HG03196 (cell line): ENCODE measurements around the gene TIMM9.
A peak's percentile ranks its signal among the peaks of the same experiment; 100 is the strongest.
"Not testable (repeated sequence)": the region's sequence is repeated elsewhere in the genome, so short reads cannot be mapped to it uniquely, and the experiment has no call there.

ENCODE experiments used
- ATAC-seq: cut with Tn5 transposase; IDR thresholded peaks from one replicate; pipeline ENCODE4 v1.9.1; 2021; ENCODE audit not compliant: unreplicated experiment

The TIMM9 gene

GRCh38 chr14:58398895-58399294, 28.4 kb downstream of the TIMM9 start:
- no peak for ATAC-seq

- no peak for ATAC-seq
Measured at GRCh38 chr14:58398495-58398894, 28.8 kb downstream of the TIMM9 start.

DNA sequence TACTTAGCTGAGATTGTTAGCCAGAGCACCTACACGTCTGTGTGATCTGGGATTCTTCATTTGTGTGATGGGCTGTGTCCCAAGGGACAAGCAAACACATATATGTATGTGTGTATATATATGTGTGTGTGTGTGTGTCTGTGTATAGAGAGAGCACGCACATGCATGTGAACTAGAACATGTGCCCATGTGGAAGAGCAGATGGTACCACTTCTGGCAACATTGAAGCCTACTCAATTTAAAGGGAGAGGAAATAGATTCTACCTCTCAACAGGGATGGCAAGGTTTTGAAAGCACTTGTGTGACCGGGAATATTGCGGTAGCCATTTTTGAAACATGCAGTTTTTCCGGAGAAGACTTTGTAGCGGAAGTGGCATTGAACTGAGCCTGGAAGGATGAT, 30.2 kb downstream of the TIMM9 start:
- no peak for ATAC-seq

DNA sequence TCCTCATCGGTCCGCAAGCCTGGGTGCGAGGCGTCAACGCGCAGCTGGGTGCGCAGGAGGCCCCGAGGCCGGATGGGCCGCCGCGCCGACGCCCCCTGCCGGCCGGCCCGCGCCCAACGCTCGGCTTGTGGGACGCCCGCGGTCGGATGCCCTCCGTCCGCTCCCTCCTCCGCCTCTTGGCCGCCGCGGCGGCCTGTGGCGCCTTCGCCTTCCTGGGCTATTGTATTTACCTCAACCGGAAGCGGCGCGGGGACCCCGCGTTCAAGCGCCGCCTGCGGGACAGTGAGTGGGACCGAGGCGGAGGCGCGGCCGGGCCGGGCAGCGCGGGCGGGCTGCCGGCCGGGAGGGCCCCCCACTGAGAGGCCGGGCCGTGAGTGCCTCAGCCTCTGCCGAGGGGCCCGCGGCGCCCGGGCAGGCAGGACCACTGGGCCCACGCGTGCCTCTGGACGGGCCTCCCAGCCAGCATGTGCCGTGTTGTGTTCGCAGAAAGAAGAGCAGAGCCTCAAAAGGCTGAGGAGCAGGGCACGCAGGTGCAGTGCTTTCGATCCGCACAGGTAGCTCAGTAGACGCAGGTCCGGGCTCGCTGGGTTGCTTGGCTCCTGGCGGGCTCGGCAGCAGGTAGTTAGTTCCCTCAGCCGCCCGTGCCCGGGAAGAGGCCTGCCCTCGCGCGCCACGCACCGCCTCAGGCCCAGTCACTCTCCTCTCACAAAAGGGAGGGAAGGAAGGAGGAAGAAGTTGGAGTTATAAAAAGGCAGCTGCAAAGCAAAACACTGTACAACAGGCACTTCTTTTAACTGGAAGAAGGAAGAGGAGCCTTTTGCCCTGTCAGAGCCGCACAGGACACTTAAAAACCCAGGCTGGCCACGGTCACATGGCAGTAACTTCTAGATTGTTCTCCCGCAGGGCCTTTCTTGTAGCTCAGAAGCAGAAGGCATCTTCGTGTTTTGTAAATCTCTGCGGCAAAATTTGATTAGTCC, 31.2 kb downstream of the TIMM9 start, which contains the start of gene TOMM20L:
Gene TOMM20L, plus strand, starts transcription at position 119 of the 977 bp plus-strand sequence. Its CDS starts 28 bp downstream, at position 147.
- peak; percentile 89 for ATAC-seq

GRCh38 chr14:58395562-58395811, 31.8 kb downstream of the TIMM9 start:
- no peak for ATAC-seq

GRCh38 chr14:58390830-58391229, 36.5 kb downstream of the TIMM9 start:
- ATAC-seq: no peak

DNA sequence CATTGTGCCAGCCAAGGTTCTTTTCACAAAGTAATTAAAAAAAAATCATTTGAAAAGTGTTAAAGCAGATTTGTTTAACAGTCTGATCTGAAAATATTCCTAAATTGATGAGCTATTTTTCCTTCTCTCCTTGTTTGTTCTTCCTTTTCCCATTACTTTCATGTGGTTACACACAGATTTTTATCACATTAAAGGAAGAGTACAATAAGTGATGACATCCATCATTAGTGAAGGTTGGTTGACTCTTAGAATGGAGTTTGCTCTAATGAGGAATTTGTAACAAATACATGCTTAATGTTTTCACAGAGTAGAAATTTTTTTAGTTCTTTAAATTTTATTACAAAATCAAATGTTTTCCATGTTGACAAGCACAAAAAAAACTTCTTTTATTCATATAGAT, 50.5 kb downstream of the TIMM9 start:
- ATAC-seq: no peak

DNA sequence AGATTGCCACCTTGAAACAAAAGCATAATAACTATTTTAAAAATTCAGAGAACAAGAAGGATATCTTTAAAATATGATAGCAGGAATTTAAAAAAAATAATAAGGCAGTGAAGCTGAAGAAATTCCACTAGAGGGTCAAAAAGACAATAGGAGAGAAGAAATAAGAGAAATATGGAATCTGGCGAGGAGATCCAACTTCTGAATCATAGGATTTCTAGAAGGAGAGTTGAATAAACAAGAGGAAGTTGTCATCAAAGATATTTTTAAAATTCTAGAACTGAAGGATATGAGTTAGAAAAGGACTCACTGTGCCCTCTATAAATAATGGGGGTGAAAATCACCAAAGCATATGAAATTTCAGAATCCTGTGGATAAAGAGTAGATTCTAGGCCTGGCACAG, 58.4 kb downstream of the TIMM9 start:
- ATAC-seq: no peak

DNA sequence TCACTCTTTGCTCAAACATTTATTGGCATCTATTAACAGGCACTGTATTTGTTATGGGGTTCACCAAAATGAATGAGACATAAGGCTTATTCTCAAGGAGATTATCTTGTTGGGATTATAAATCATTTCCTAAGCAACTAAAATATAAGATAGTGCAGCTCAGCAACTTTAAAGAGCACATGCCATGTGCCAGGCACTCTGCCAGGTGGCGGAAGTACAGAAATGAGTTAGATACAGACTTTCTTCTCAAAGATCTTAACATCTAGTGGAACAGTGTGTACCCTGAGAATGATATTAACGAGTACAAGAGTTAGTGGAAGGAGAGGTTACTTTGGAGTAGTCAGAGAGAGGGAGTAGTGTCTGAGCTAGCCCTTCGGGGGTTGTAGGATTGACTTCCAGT, 60.0 kb downstream of the TIMM9 start:
- no peak for ATAC-seq

DNA sequence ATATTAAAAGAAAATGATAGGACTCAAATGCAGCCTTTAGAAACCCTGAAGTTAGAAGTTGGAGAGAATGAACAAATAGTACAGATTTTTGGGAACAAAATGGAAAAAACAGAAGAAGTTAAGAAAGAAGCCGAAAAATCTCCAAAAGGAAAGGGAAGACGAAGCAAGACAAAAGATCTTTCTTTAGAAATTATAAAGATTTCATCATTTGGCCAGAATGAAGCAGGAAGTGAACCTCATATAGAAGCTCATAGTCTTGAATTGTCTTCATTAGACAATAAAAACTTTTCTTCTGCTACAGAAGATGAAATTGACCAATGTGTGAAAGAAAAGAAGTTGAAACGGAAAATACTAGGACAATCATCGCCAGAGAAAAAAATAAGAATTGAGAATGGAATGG, 63.0 kb downstream of the TIMM9 start:
- no peak for ATAC-seq

DNA sequence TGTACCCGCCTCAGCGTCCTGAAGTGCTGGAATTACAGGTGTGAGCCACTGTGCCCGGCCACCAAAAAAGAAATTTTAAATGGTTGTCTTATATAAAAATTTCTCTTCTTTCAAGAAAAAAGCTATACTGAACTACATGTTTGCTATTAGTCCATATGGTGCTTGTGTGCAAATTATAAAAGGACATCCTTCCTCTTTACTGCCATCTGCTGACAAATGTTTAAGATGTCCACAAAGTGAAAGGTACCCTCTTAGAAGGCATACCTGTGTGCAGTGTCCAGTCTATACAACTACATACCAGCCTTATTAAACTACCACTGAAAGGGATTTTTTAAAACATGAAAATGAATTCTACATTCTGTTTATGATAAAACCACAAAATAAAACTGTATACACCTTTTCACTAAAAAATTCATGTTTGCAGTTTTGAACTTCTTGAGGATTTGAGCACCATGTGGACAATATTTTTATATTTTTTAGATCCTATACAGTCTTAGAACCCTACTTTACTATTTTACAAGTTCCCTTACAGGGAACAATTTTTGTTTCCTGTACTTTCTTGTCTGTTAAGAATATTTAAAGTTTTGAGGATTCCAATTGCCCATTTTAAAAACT, 64.4 kb downstream of the TIMM9 start:
- ATAC-seq: no peak

- ATAC-seq: not testable (repeated sequence)
Measured at GRCh38 chr14:58362272-58362671, 65.1 kb downstream of the TIMM9 start.
